Prostate gland (tissue), 2 donors: ENCODE measurements around the gene TMEM237.

Experiments
- CTCF ChIP-seq, 4 experiments: fragments of 200-600 bp in 2 of 4; fragments of 450-650 bp in 2 of 4; sonication (generic) in 2 of 4; IDR thresholded peaks; 1 replicate in 3 of 4; 2 replicates in 1 of 4; pipeline ENCODE4 v1.5.1; 2016 to 2019; ENCODE audit warnings: antibody characterized with exemption in 4 of 4, mild to moderate bottlenecking in 2 of 4, moderate library complexity in 2 of 4
- POLR2A ChIP-seq: fragments of 450-650 bp; IDR thresholded peaks from one replicate; pipeline ENCODE4 v1.6.1; 2016; ENCODE audit warnings: antibody characterized with exemption, mild to moderate bottlenecking

DNA sequence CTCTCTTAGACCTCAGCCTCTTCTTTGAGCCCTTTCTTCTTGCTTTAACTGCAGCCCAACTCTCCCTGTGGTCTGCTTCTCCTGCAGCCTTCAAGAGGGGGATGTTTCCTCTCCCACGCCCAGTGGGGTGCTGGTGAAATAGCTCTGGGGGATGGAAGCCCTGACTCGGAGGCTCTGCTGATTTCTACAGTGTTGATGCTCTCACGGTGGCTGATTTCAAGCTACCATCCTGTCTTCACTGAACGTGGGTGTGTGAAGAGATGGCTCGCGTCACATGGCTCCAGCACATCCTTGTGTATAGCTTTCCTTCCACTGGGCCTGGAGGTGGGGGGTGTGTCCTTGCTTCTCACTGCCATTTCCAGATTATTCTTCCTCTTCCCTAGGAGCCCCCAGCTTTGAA lies 35.1 kb upstream of the TMEM237 start:
- TF ChIP-seq POLR2A (no peak), CTCF (IDR thresholded peaks at IDR 0.05) (no peak)
